HG03521 (cell line): ENCODE results near the gene DIP2C.

Experiments used
- ATAC-seq: cut with Tn5 transposase; IDR thresholded peaks from one replicate; pipeline ENCODE4 v1.9.1; 2021; ENCODE audit warnings: mild to moderate bottlenecking, moderate library complexity; ENCODE audit not compliant: unreplicated experiment

The DIP2C gene

GRCh38 chr10:232061-232460, 457.4 kb downstream of the DIP2C start:
- no peak for ATAC-seq

GRCh38 chr10:230758-231157, 458.7 kb downstream of the DIP2C start:
- no peak for ATAC-seq

GRCh38 chr10:228366-228765, 461.1 kb downstream of the DIP2C start:
- no peak for ATAC-seq

GRCh38 chr10:227014-227413, 462.5 kb downstream of the DIP2C start:
- ATAC-seq: no peak

GRCh38 chr10:226018-226417, 463.4 kb downstream of the DIP2C start:
- ATAC-seq: no peak

- ATAC-seq: no peak
Measured at GRCh38 chr10:224571-224970, 464.9 kb downstream of the DIP2C start.
